ENCODE data around the gene ETFA. TPM values are rescaled to one million over a fixed set of nuclear protein-coding genes. Genes with fewer than 3 reads are reported as not detected.

ETFA gene
- total and polyA plus RNA-seq, 10 of the 15 experiments (the other 5 are each of a cell fraction or from before 2014, with no cell fraction given): 114 to 331 (median 152) TPM

GRCh38 chr15:76179023-76179422, 132.2 kb downstream of the ETFA start:
- Histone ChIP-seq H3K27ac (ENCODE audit: control insufficient read depth, insufficient read depth) (no peak overlapping the region), H3K36me3 (ENCODE audit: control insufficient read depth in 2 of 2, insufficient read depth in 2 of 2, low read length in 1 of 2) (no peaks in the 10 kb centered on the region), H4K20me1 (ENCODE audit: control insufficient read depth, insufficient read depth) (no peaks in the 10 kb centered on the region; the same call in 1 of the 2 replicates), H3K9ac (ENCODE audit: control insufficient read depth, insufficient read depth, low read length) (no peak overlapping the region), H3K4me1 (ENCODE audit: control insufficient read depth, insufficient read depth, low read length) (peaks cover 12% of the 10 kb centered on the region), H3K27me3 (replicated peaks in 1 of 2; ENCODE audit: control insufficient read depth in 2 of 2, insufficient read depth in 2 of 2, low read length in 1 of 2) (peaks cover 0 to 4% of the 10 kb centered on the region in 2 experiments), H3K9me3 (replicated peaks; ENCODE audit: control insufficient read depth, insufficient read depth, low read length) (no peaks in the 10 kb centered on the region), H3K79me2 (ENCODE audit: control insufficient read depth, insufficient read depth, low read length) (no peaks in the 10 kb centered on the region), H3K4me3 (no peak overlapping the region), H3K4me2 (ENCODE audit: control insufficient read depth, insufficient read depth) (no peak overlapping the region), H2AFZ (ENCODE audit: control insufficient read depth, low read depth, low read length) (no peak overlapping the region)
- CTCF ChIA-PET: no interaction called here
- DNase-seq (ENCODE audit: low read depth, low spot score): no peak
- SMC1A ChIA-PET (ENCODE audit: uncharacterized antibody, unreplicated experiment): no interaction called here
- WGBS (ENCODE audit: insufficient coverage, insufficient replicate concordance, low lambda C conversion rate, missing lambda C conversion rate): 8% methylated on average over 4 of the region's 4 CpGs
- RAD21 ChIA-PET (ENCODE audit: unreplicated experiment): no interaction called here
- POLR2A ChIA-PET: no interaction called here
- in situ Hi-C loops (cut with MboI) (no loop called here), intact Hi-C loops (cut with micrococcal nuclease; ENCODE audit: unreplicated experiment) (no loop called here)
- no peak for ATAC-seq
- no peak for TF ChIP-seq CBX5 (IDR thresholded peaks at IDR 0.05; ENCODE audit: low read depth)
- TF ChIP-seq KLF5 (IDR thresholded peaks at IDR 0.05; ENCODE audit: partially characterized antibody): no peak
- TF ChIP-seq JUND (IDR thresholded peaks at IDR 0.05; ENCODE audit: low read depth, low read length): no peak
- no peak for TF ChIP-seq ZNF217 (IDR thresholded peaks at IDR 0.05)
- TF ChIP-seq BRCA1 (IDR thresholded peaks at IDR 0.05; ENCODE audit: low read depth, low read length): no peak
- TF ChIP-seq ZNF384 (IDR thresholded peaks at IDR 0.05; ENCODE audit: borderline replicate concordance, low read depth, low read length): no peak
- no peak for TF ChIP-seq ZNF274 (IDR thresholded peaks at IDR 0.05; ENCODE audit: insufficient read depth, insufficient read length)
- no peak for TF ChIP-seq MYC (IDR thresholded peaks at IDR 0.05; ENCODE audit: insufficient read depth, insufficient read length, insufficient replicate concordance, low read length, severe bottlenecking)
- no peak for TF ChIP-seq ZNF207 (IDR thresholded peaks at IDR 0.05; ENCODE audit: borderline replicate concordance)
- TF ChIP-seq TCF3 (IDR thresholded peaks at IDR 0.05; ENCODE audit: borderline replicate concordance, insufficient read depth, low read depth, low read length): no peak
- TF ChIP-seq POLR2A (IDR thresholded peaks at IDR 0.05; ENCODE audit: low read depth, low read length): no peak
- no peak for TF ChIP-seq SREBF2 (IDR thresholded peaks at IDR 0.05; ENCODE audit: low read length)
- TF ChIP-seq RELA (IDR thresholded peaks at IDR 0.05; ENCODE audit: borderline replicate concordance, partially characterized antibody): no peak
- no peak for TF ChIP-seq WRNIP1 (IDR thresholded peaks at IDR 0.05; ENCODE audit: borderline replicate concordance, low read depth, low read length)
- no peak for TF ChIP-seq E4F1 (IDR thresholded peaks at IDR 0.05; ENCODE audit: borderline replicate concordance, partially characterized antibody)
- TF ChIP-seq MXI1 (IDR thresholded peaks at IDR 0.05; ENCODE audit: low read depth, low read length): no peak
- TF ChIP-seq CEBPZ (IDR thresholded peaks at IDR 0.05; ENCODE audit: low read depth, low read length): no peak
- no peak for FAIRE-seq
- no TSS peak for BruUV-seq (replicated peaks)

All from GM12878 (cell line).